ENCODE results near the gene NT5C2.

The NT5C2 gene

GRCh38 chr10:103055105-103055504 is 138.0 kb downstream of the NT5C2 start:
- no peak overlapping the region for H3K27ac Mint-ChIP-seq
- no peaks in the 10 kb centered on the region for H3K9me3 Mint-ChIP-seq
- H3K4me3 Mint-ChIP-seq: no peak overlapping the region
- DNase-seq: no peak
- peaks cover 24% of the 10 kb centered on the region for H3K4me1 Mint-ChIP-seq
- no peaks in the 10 kb centered on the region for H3K27me3 Mint-ChIP-seq
- no peak for ATAC-seq

GRCh38 chr10:103054621-103055020 is 138.5 kb downstream of the NT5C2 start:
- ATAC-seq (no peak), DNase-seq (no peak)
- Mint-ChIP-seq H3K4me1 (peaks cover 24% of the 10 kb centered on the region), H3K27me3 (no peaks in the 10 kb centered on the region), H3K9me3 (no peaks in the 10 kb centered on the region), H3K27ac (peak overlapping the region in 1 of 2 donors; percentile 92), H3K4me3 (peak overlapping the region; percentile 79 to 89)

- peak; percentile 94 for ATAC-seq
- Mint-ChIP-seq H3K9me3 (no peaks in the 10 kb centered on the region), H3K4me1 (peaks cover 24% of the 10 kb centered on the region), H3K4me3 (peak overlapping the region; percentile 79 to 89), H3K27me3 (no peaks in the 10 kb centered on the region), H3K27ac (peak overlapping the region; percentile 77 to 92)
- peak; percentile 35 to 42 for DNase-seq
These were observed 139.2 kb downstream of the NT5C2 start for GRCh38 chr10:103053659-103054581.

GRCh38 chr10:103049237-103049636 is 143.8 kb downstream of the NT5C2 start:
- no peak for ATAC-seq
- no peak for DNase-seq
- H3K4me3 Mint-ChIP-seq: no peak overlapping the region
- H3K27ac Mint-ChIP-seq: no peak overlapping the region
- no peaks in the 10 kb centered on the region for H3K9me3 Mint-ChIP-seq
- H3K27me3 Mint-ChIP-seq: no peaks in the 10 kb centered on the region
- H3K4me1 Mint-ChIP-seq: peaks cover 14% of the 10 kb centered on the region

- Mint-ChIP-seq H3K9me3 (no peaks in the 10 kb centered on the region), H3K27ac (no peak overlapping the region), H3K27me3 (no peaks in the 10 kb centered on the region), H3K4me1 (no peaks in the 10 kb centered on the region), H3K4me3 (no peak overlapping the region)
- no peak for DNase-seq
- no peak for ATAC-seq
These were observed 145.7 kb downstream of the NT5C2 start for GRCh38 chr10:103047381-103047780.

- ATAC-seq (no peak), DNase-seq (no peak)
- Mint-ChIP-seq H3K27me3 (no peaks in the 10 kb centered on the region), H3K9me3 (no peaks in the 10 kb centered on the region), H3K27ac (no peak overlapping the region), H3K4me1 (no peaks in the 10 kb centered on the region), H3K4me3 (no peak overlapping the region)
These were observed 147.1 kb downstream of the NT5C2 start for GRCh38 chr10:103045961-103046360.

- H3K9me3 Mint-ChIP-seq: no peaks in the 10 kb centered on the region
- DNase-seq (no peak), ATAC-seq (no peak)
- no peaks in the 10 kb centered on the region for H3K27me3 Mint-ChIP-seq
- H3K4me3 Mint-ChIP-seq: no peak overlapping the region
- H3K27ac Mint-ChIP-seq: no peak overlapping the region
- no peaks in the 10 kb centered on the region for H3K4me1 Mint-ChIP-seq
These were observed 148.1 kb downstream of the NT5C2 start for GRCh38 chr10:103044942-103045489.

- H3K4me1 Mint-ChIP-seq: no peaks in the 10 kb centered on the region
- H3K9me3 Mint-ChIP-seq: no peaks in the 10 kb centered on the region
- H3K27me3 Mint-ChIP-seq: no peaks in the 10 kb centered on the region
- no peak for DNase-seq
- no peak overlapping the region for H3K27ac Mint-ChIP-seq
- no peak overlapping the region for H3K4me3 Mint-ChIP-seq
- ATAC-seq: no peak
These were observed 150.2 kb downstream of the NT5C2 start for GRCh38 chr10:103042908-103043307.

GRCh38 chr10:103042129-103042528 is 150.9 kb downstream of the NT5C2 start:
- no peak for ATAC-seq
- Mint-ChIP-seq H3K4me1 (no peaks in the 10 kb centered on the region), H3K27ac (peak overlapping the region in 1 of 2 donors; percentile 76), H3K27me3 (no peaks in the 10 kb centered on the region), H3K4me3 (no peak overlapping the region), H3K9me3 (no peaks in the 10 kb centered on the region)
- no peak for DNase-seq

- no peak for DNase-seq
- no peak for ATAC-seq
- Mint-ChIP-seq H3K4me3 (no peak overlapping the region), H3K27ac (no peak overlapping the region), H3K4me1 (no peaks in the 10 kb centered on the region), H3K9me3 (no peaks in the 10 kb centered on the region), H3K27me3 (no peaks in the 10 kb centered on the region)
These were observed 151.7 kb downstream of the NT5C2 start for GRCh38 chr10:103041391-103041790.

GRCh38 chr10:103040418-103040817 is 152.7 kb downstream of the NT5C2 start:
- no peak for DNase-seq
- Mint-ChIP-seq H3K9me3 (no peaks in the 10 kb centered on the region), H3K4me1 (no peaks in the 10 kb centered on the region), H3K27me3 (no peaks in the 10 kb centered on the region), H3K4me3 (no peak overlapping the region), H3K27ac (peak overlapping the region in 1 of 2 donors; percentile 83)
- no peak for ATAC-seq

- H3K27ac Mint-ChIP-seq: peak overlapping the region in 1 of 2 donors; percentile 16
- DNase-seq (no peak), ATAC-seq (no peak)
- H3K4me1 Mint-ChIP-seq: no peaks in the 10 kb centered on the region
- no peaks in the 10 kb centered on the region for H3K9me3 Mint-ChIP-seq
- no peaks in the 10 kb centered on the region for H3K27me3 Mint-ChIP-seq
- no peak overlapping the region for H3K4me3 Mint-ChIP-seq
These were observed 154.5 kb downstream of the NT5C2 start for GRCh38 chr10:103038570-103038969.
